Neural crest cell (in vitro differentiated cells): ENCODE results near the gene PRDX5. TPM values are rescaled to one million over a fixed set of nuclear protein-coding genes. Genes with fewer than 3 reads are reported as not detected.

ENCODE experiments used
- DNase-seq: peaks from one replicate; pipeline ENCODE4 v3.0.0; 2021; ENCODE audit warnings: low read depth, mixed read lengths, low spot score
- H3K27ac Mint-ChIP-seq: one replicate; pipeline ENCODE4 v1.8.0; 2021; ENCODE audit warnings: mild to moderate bottlenecking, mixed read lengths; ENCODE audit not compliant: unreplicated experiment
- H3K27me3 Mint-ChIP-seq: 2 replicates; pipeline ENCODE4 v1.8.0; 2021; ENCODE audit warnings: low read depth, mild to moderate bottlenecking, mixed read lengths
- H3K36me3 Mint-ChIP-seq: 2 replicates; pipeline ENCODE4 v1.8.0; 2021; ENCODE audit warnings: low read depth, mild to moderate bottlenecking, mixed read lengths
- H3K4me1 Mint-ChIP-seq: 2 replicates; pipeline ENCODE4 v1.8.0; 2021; ENCODE audit warnings: mixed read lengths
- H3K4me3 Mint-ChIP-seq: one replicate; pipeline ENCODE4 v1.8.0; 2021; ENCODE audit warnings: mild to moderate bottlenecking, mixed read lengths
- H3K9me3 Mint-ChIP-seq: 2 replicates; pipeline ENCODE4 v1.8.0; 2021; ENCODE audit warnings: mixed read lengths
- total RNA-seq: library from RNA; stranded (reverse); gene quantifications from 2 replicates; pipeline ENCODE4 v1.2.1, GENCODE V29; 2021
- TF ChIP-seq, protein P1 (sequence below): fragments of 200-600 bp; sonication (generic); conservative IDR thresholded peaks from 2 replicates; pipeline ENCODE4 v1.5.0; 2021; ENCODE audit warnings: antibody characterized with exemption, mild to moderate bottlenecking

Gene PRDX5
- total RNA-seq, 1 donor from 2014 or later = 148 TPM

DNA sequence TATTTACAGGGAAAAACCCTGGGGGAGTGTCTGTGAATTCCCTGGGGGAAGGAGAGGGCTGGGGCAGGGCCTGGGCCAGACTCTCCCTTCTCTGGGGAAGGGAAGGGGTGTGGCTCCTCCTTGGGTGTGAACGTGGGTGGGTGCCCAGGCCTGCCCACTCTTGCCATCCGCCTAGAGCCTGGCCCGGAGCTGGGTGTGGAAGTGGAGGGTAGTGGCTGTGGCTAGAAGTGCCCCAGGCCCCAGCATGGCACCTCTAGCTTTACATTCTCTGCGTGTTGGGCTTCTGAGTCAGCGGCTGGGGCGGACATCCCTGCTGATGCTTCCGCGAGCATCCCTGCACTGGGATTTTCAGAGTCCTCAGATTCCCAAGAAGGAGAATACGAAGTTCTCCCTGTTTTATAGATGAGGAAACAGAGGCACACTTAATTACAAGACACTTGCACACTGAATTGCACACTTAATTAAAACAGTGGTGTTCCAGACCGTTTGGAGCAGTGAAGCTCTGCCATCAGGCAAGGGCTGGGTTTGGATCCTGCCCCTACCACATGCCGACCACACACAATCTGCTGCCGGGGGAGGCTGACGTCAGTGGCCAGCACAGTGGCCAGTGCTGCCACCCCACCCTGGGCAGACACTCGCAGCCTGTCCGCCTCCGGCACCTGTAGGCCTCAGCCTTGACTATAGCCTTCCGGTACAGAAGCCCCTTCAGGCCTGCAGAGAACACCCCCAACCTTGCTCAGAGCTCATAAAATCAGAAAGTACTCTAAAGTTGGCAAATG, 41.1 kb upstream of the PRDX5 start:
- H3K36me3 Mint-ChIP-seq = no peaks in the 10 kb centered on the region
- peak overlapping the region; percentile 9 for H3K4me3 Mint-ChIP-seq
- no peak overlapping the region for H3K27ac Mint-ChIP-seq
- TF ChIP-seq, protein P1, sequence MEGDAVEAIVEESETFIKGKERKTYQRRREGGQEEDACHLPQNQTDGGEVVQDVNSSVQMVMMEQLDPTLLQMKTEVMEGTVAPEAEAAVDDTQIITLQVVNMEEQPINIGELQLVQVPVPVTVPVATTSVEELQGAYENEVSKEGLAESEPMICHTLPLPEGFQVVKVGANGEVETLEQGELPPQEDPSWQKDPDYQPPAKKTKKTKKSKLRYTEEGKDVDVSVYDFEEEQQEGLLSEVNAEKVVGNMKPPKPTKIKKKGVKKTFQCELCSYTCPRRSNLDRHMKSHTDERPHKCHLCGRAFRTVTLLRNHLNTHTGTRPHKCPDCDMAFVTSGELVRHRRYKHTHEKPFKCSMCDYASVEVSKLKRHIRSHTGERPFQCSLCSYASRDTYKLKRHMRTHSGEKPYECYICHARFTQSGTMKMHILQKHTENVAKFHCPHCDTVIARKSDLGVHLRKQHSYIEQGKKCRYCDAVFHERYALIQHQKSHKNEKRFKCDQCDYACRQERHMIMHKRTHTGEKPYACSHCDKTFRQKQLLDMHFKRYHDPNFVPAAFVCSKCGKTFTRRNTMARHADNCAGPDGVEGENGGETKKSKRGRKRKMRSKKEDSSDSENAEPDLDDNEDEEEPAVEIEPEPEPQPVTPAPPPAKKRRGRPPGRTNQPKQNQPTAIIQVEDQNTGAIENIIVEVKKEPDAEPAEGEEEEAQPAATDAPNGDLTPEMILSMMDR = no peak
- peaks cover 8% of the 10 kb centered on the region for H3K4me1 Mint-ChIP-seq
- no peaks in the 10 kb centered on the region for H3K27me3 Mint-ChIP-seq
- DNase-seq = no peak
- H3K9me3 Mint-ChIP-seq = no peaks in the 10 kb centered on the region

DNA sequence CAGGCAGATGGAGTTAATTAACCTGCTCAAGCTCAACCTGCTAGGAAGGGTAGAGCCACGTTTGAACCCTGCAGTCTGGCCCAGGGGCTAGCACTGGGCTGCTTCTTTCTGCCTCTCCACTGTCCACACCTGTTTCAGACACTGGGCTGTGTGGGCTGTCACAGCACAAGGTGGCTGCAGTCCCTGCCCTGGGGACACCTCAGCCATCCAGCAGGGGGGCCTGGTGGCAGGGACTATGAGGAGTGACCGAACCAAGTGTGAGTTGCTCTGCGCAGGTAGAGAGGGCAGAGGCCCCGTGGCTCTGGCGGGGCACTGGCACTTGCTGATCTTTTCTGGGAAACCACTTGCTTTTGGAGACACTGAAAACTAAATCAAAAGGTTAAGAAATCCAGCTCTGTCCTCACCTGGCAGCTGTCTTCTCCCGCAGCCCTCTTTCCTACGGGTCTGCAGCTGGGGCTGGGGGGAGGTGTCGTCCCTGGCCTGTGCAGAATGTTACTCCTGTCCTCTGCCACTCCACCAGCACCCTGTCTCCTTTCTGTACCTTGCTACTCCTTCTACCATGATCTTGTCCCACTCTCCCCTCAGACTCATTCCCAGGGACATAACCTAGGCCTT, 39.2 kb upstream of the PRDX5 start:
- TF ChIP-seq, protein P1 = no peak
- no peaks in the 10 kb centered on the region for H3K36me3 Mint-ChIP-seq
- H3K4me3 Mint-ChIP-seq = no peak overlapping the region
- H3K27ac Mint-ChIP-seq = no peak overlapping the region
- no peaks in the 10 kb centered on the region for H3K27me3 Mint-ChIP-seq
- DNase-seq = no peak
- no peaks in the 10 kb centered on the region for H3K9me3 Mint-ChIP-seq
- peaks cover 5% of the 10 kb centered on the region for H3K4me1 Mint-ChIP-seq

DNA sequence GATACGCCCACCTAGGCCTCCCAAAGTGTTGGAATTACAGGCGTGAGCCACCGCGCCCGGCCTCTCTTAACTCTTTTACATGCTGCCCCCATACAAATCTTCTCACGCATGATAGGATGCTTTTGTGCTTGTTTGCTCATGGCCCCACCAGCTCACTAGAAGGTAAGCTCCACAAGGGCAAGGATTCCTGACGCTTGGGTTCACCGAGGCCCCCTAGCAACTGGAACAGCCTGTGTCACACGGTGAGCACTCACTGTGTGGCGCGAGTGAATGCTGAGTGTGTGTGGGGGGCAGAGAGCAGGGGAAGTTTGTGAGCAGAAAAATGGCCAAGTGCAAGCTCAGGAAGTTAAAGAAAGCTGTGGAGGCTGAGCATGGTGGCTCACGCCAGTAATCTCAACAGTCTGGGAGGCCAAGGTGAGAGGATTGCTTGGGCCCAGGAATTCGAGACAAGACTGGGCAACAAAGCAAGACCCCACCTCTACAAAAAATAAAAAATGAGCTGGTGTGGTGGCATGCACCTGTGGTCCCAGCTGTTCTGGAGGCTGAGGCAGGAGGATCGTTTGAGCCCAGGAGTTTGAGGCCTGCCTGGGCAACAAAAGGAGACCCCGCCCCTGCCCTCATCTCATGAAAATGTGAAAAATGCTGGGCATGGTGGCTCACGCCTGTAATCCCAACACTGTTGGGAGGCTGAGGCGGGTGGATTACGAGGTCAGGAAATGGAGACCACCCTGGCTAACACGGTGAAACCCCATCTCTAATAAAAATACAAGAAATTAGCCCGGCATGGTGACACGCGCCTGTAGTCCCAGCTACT, 35.8 kb upstream of the PRDX5 start:
- Mint-ChIP-seq H3K36me3 (no peaks in the 10 kb centered on the region), H3K27ac (peak overlapping the region; percentile 57), H3K4me3 (peak overlapping the region; percentile 59), H3K4me1 (peaks cover 15% of the 10 kb centered on the region), H3K27me3 (peaks cover 6% of the 10 kb centered on the region), H3K9me3 (no peaks in the 10 kb centered on the region)
- no peak for DNase-seq
- TF ChIP-seq, protein P1 = no peak

DNA sequence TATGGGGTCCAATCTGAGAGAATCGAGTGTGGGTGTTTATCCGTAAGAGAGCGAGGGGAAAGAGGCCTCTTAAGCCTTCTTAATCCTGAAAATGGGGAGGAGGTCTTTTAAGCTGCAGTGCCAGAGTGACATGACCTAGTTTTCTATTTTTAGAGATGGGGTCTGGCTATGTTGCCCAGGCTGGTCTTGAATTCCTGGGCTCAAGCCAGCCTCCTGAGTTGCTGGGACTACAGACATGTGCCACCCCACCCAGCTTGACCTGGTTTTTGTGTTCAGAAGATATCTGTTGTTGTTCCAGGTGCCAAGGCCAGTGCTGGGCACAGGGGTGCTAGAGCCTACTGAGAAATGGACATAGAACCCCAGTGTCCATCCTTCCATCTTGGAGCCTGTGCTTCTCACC, 34.8 kb upstream of the PRDX5 start:
- H3K36me3 Mint-ChIP-seq = no peaks in the 10 kb centered on the region
- TF ChIP-seq, protein P1 = no peak
- H3K27ac Mint-ChIP-seq = no peak overlapping the region

DNA sequence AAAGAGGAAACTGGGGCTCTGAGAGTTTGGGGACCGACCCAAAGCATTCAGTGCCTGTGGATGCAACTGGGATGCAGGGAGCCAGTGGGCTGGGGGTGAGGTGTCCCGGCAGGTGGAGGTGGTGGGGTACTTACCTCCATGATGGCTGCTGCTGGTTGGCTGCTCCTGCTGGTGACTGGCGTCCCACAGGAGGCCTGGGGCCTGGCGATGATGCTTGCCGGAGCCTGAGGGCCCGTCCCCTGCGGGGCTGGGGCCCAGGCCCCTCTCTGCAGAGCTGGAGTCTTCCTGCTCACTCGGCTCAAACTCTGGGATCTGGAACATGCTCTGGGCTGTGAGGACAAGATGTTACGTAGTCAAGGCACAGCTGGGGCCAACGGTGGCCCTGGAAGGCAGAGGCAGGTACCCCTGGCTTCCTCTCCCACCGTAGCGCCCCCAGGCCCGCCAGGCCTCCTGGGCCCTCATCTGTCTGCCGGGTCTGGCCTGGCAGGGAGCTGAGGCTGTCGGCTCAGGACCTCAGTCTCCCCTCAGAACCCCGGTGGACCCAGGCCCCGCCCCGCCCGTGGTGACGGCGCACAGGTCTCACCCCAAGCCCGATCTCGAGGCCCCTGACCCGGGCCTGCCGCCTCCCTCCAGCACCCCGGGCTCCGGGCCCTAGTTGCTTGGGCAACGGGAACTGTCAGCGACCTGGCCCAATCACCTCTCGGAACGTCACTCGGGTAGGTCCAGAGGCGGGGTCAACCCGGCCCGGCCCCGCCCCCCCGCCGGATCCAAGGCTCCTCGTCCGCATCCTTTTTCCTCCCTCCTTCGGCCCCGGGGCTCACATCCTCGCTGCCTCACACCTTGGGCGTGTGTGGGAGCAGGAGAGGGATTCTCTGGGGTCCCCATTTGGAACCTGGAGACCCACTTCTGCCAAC, 33.6 kb upstream of the PRDX5 start, which contains the start of gene BAD:
Gene BAD (minus strand): TSS at position 618 of the 914 bp plus-strand sequence. CDS start 297 bp downstream, at position 321.
- H3K4me1 Mint-ChIP-seq = peaks cover 15% of the 10 kb centered on the region
- H3K9me3 Mint-ChIP-seq = no peaks in the 10 kb centered on the region
- peak within 1 kb of the TSS; percentile 92 for H3K4me3 Mint-ChIP-seq
- TF ChIP-seq, protein P1 = no peak
- DNase-seq = peak; percentile 85
- H3K27me3 Mint-ChIP-seq = peaks cover 12% of the 10 kb centered on the region
- H3K27ac Mint-ChIP-seq = peak within 1 kb of the TSS; percentile 27
- H3K36me3 Mint-ChIP-seq = no peaks in the 10 kb centered on the region

More for the DNA sequence above, 34.8 kb upstream of the PRDX5 start:
- Mint-ChIP-seq H3K4me1 (peaks cover 15% of the 10 kb centered on the region), H3K4me3 (peak overlapping the region; percentile 81), H3K9me3 (no peaks in the 10 kb centered on the region), H3K27me3 (peaks cover 6% of the 10 kb centered on the region)
- DNase-seq = no peak
